Ascending aorta (tissue), 2 donors: ENCODE measurements around the gene KCP. TPM values are rescaled to one million over a fixed set of nuclear protein-coding genes. Genes with fewer than 3 reads are reported as not detected.

ENCODE experiments used
- DNase-seq, 2 donors: peaks; one replicate each; pipeline ENCODE4 v3.0.0-alpha.2; 2019; ENCODE audit warnings: low spot score in 2 of 2
- H3K27ac ChIP-seq, 2 donors: fragments of 200-600 bp; sonication (generic); one replicate each; pipeline ENCODE4 v1.5.1; 2016 to 2017; ENCODE audit warnings: mild to moderate bottlenecking in 1 of 2
- H3K27me3 ChIP-seq: fragments of 200-600 bp; sonication (generic); one replicate; pipeline ENCODE4 v1.5.1; 2017
- H3K36me3 ChIP-seq, 2 donors: fragments of 200-600 bp; sonication (generic); one replicate each; pipeline ENCODE4 v1.5.1; 2016
- H3K4me1 ChIP-seq, 2 donors: fragments of 200-600 bp; sonication (generic); one replicate each; pipeline ENCODE4 v1.5.1; 2016 to 2017; ENCODE audit warnings: mild to moderate bottlenecking in 1 of 2
- H3K4me3 ChIP-seq, 2 donors: fragments of 200-600 bp; sonication (generic); one replicate each; pipeline ENCODE4 v1.5.1; 2016 to 2017; ENCODE audit warnings: mild to moderate bottlenecking in 1 of 2
- H3K9me3 ChIP-seq, 2 donors: fragments of 200-600 bp; sonication (generic); one replicate each; pipeline ENCODE4 v1.5.1; 2016
- CTCF ChIP-seq, 3 experiments: fragments of 200-600 bp in 2 of 3; fragments of 450-650 bp in 1 of 3; sonication (generic) in 2 of 3; IDR thresholded peaks; one replicate each; pipeline ENCODE4 v1.5.1; 2016 to 2019; ENCODE audit warnings: antibody characterized with exemption in 3 of 3, mild to moderate bottlenecking in 1 of 3, moderate library complexity in 1 of 3
- intact Hi-C: fragments of 100-400 bp; cut with DNase I; formaldehyde crosslinking; loops from one replicate; pipeline ENCODE4 v1.15.1; 2023
- total RNA-seq: library from RNA; depleted of rRNA; stranded (reverse); fragments of >200 nt; gene quantifications from one replicate; pipeline ENCODE4 v1.1.0, GENCODE V29; 2016

KCP gene
- total RNA-seq, 1 donor from 2014 or later = 1.2 TPM

GRCh38 chr7:128912281-128912680 is 1.8 kb upstream of the KCP start:
- H3K27ac ChIP-seq = no peak overlapping the region
- H3K4me1 ChIP-seq = peaks cover 2 to 6% of the 10 kb centered on the region in 2 donors
- no peaks in the 10 kb centered on the region for H3K27me3 ChIP-seq
- DNase-seq = peak in 1 of 2 donors; percentile 50
- H3K4me3 ChIP-seq = no peak overlapping the region
- no peak for TF ChIP-seq CTCF (IDR thresholded peaks at IDR 0.05)
- H3K36me3 ChIP-seq = no peaks in the 10 kb centered on the region
- H3K9me3 ChIP-seq = no peaks in the 10 kb centered on the region
- intact Hi-C loops = no loop called here

GRCh38 chr7:128911423-128912031 is 1.0 kb upstream of the KCP start:
- H3K27ac ChIP-seq = no peak overlapping the region
- intact Hi-C loops = no loop called here
- DNase-seq = peak in 1 of 2 donors; percentile 67

GRCh38 chr7:128909625-128910568 is 612 bp downstream of the KCP start:
- Histone ChIP-seq H3K36me3 (no peaks in the 10 kb centered on the region), H3K4me1 (peaks cover 0 to 2% of the 10 kb centered on the region in 2 donors), H3K4me3 (peak overlapping the region; percentile 31 to 56), H3K27ac (no peak overlapping the region), H3K9me3 (no peaks in the 10 kb centered on the region), H3K27me3 (no peaks in the 10 kb centered on the region)
- intact Hi-C loops = no loop called here
- DNase-seq = peak in 1 of 2 donors; percentile 61
- no peak for TF ChIP-seq CTCF (IDR thresholded peaks at IDR 0.05)

More at GRCh38 chr7:128911423-128912031, 1.0 kb upstream of the KCP start:
- H3K36me3 ChIP-seq = no peaks in the 10 kb centered on the region
- TF ChIP-seq CTCF (IDR thresholded peaks at IDR 0.05) = no peak
- H3K4me3 ChIP-seq = no peak overlapping the region
- no peaks in the 10 kb centered on the region for H3K9me3 ChIP-seq
- peaks cover 2 to 6% of the 10 kb centered on the region in 2 donors for H3K4me1 ChIP-seq
- H3K27me3 ChIP-seq = no peaks in the 10 kb centered on the region

- H3K36me3 ChIP-seq = no peaks in the 10 kb centered on the region
- no peaks in the 10 kb centered on the region for H3K27me3 ChIP-seq
- H3K9me3 ChIP-seq = no peaks in the 10 kb centered on the region
- intact Hi-C loops = no loop called here
- no peak for TF ChIP-seq CTCF (IDR thresholded peaks at IDR 0.05)
- peaks cover 0 to 2% of the 10 kb centered on the region in 2 donors for H3K4me1 ChIP-seq
- peak in 1 of 2 donors; percentile 40 for DNase-seq
- no peak overlapping the region for H3K27ac ChIP-seq
- H3K4me3 ChIP-seq = peak overlapping the region in 1 of 2 donors; percentile 56
Measured at GRCh38 chr7:128908750-128909624, 1.5 kb downstream of the KCP start.
